AG09309 (cell line): ENCODE data around the gene PTPRE.

ENCODE experiments used
- DNase-seq: peaks from one replicate; pipeline ENCODE4 v3.0.0-alpha.2; 2010; ENCODE audit warnings: low read depth
- H3K4me3 ChIP-seq: 2 replicates; pipeline ENCODE4 v1.5.1; 2011; ENCODE audit warnings: mild to moderate bottlenecking, low read depth, low read length, moderate library complexity; ENCODE audit not compliant: control insufficient read depth
- TF ChIP-seq, protein P1 (sequence below): IDR thresholded peaks from 2 replicates; pipeline ENCODE4 v1.5.1; 2011; ENCODE audit warnings: mild to moderate bottlenecking, low read depth, low read length, inconsistent platforms; ENCODE audit not compliant: insufficient read depth, control insufficient read depth; ENCODE audit errors: missing control alignments

PTPRE gene

GRCh38 chr10:128018236-128018635, 111.3 kb downstream of the PTPRE start:
- no peak overlapping the region for H3K4me3 ChIP-seq
- TF ChIP-seq, protein P1, sequence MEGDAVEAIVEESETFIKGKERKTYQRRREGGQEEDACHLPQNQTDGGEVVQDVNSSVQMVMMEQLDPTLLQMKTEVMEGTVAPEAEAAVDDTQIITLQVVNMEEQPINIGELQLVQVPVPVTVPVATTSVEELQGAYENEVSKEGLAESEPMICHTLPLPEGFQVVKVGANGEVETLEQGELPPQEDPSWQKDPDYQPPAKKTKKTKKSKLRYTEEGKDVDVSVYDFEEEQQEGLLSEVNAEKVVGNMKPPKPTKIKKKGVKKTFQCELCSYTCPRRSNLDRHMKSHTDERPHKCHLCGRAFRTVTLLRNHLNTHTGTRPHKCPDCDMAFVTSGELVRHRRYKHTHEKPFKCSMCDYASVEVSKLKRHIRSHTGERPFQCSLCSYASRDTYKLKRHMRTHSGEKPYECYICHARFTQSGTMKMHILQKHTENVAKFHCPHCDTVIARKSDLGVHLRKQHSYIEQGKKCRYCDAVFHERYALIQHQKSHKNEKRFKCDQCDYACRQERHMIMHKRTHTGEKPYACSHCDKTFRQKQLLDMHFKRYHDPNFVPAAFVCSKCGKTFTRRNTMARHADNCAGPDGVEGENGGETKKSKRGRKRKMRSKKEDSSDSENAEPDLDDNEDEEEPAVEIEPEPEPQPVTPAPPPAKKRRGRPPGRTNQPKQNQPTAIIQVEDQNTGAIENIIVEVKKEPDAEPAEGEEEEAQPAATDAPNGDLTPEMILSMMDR, result no peak
- DNase-seq, result no peak

DNA sequence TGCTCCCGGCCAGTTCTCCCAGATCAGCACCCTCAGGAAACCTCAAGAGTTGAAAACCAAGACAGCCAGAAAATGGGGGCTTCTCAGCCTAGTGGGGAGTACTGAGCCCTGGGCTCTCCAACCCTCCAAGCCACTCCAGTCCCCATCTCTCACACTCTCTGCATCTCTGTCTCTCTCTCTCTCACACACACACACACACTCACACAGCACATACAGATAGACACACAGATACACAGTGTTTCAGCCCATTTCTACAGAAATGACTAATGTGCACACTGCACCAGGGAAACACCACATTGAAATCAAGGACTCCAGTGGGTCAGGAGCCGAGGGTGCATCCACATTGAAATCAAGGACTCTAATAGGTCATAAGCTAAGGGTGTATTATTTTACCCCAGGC, 111.8 kb downstream of the PTPRE start:
- no peak for DNase-seq
- H3K4me3 ChIP-seq, result no peak overlapping the region
- TF ChIP-seq, protein P1, result no peak

DNA sequence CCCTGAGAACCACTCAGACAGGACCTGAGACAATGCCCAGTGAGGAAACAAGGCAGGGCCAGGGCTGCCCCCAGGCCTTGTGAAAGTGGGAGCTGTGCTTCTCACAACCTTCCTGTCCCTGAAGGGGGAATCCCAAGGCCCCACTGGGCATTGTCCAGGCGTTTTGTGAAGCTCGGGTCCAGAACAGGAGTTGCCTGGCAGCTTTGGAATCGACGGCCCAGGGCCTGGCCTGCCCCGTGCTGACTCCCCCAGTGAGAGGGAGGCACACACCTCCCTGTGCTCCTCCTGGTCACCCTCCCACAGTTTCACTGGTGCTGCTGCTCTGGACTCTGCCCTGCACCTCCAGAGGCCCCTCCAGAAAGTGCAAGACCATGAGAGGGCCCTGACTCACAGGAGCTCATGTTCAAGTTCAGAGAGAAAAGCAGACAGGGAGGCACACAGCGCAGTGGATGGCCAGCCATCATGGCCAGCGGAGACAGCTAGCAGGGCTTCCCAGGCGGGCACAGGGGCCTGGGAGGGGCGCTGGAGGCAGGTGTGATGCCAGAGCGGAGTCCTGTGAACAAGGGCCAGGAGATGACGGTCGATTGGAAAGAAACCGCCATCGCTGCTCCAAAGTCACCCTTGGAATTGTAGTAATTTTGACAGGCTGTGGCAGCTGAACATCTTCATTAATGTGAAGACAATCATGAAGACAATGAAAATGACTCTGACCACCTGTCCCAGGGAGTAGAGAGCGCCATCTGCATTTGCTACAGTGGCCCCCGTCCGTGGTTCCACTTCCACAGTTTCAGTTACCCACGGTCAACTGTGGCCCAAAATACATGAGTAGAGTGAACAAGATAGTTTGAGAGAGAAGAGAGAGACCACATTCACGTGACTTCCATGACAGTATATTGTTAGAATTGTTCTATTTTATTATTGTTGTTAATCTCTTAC, 115.6 kb downstream of the PTPRE start:
- no peak overlapping the region for H3K4me3 ChIP-seq
- DNase-seq, result no peak
- TF ChIP-seq, protein P1, result no peak

- no peak overlapping the region for H3K4me3 ChIP-seq
- TF ChIP-seq, protein P1, result no peak
- DNase-seq, result no peak
These were observed 117.5 kb downstream of the PTPRE start for GRCh38 chr10:128024426-128024825.

GRCh38 chr10:128025437-128025836, 118.5 kb downstream of the PTPRE start:
- TF ChIP-seq, protein P1, result no peak
- DNase-seq, result no peak
- no peak overlapping the region for H3K4me3 ChIP-seq

GRCh38 chr10:128025951-128026350, 119.0 kb downstream of the PTPRE start:
- H3K4me3 ChIP-seq, result no peak overlapping the region
- no peak for DNase-seq
- TF ChIP-seq, protein P1, result no peak
